ENCODE data around the gene SIX6.

The SIX6 gene

DNA sequence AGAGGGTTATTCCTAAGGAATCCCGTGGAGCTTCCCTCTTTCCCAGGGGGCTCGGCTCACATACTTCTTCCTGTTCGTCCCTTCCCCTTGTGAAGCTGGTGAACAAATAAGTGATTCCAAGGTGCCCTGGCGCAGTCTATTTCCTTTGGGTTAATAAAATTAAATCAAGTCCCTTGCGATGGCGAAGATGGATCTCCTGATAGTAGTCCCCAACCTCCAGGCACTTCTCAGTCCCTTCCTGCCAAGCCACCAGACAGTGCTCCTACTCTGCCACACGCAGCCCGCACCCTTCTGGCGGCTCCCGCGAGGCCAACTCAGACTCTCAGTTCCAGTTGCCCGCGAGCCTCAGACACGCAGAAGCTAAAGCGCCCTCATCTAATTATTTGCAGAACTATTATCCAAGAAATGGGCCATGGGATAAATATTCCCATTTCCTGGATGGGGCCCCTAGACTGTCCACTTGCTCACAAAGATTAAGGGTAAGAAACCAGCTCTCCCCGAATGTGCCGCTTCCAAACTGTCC, 2.4 kb upstream of the SIX6 start:
- Histone ChIP-seq H3K4me1 (ENCODE audit: control insufficient read depth, insufficient read depth, low read length) (peaks cover 6% of the 10 kb centered on the region; the same call in 1 of the 2 replicates), H3K36me3 (ENCODE audit: control insufficient read depth in 2 of 2, insufficient read depth in 1 of 2, low read length in 2 of 2) (no peaks in the 10 kb centered on the region), H3K4me3 (ENCODE audit: low read depth, low read length) (no peak overlapping the region), H3K9me3 (ENCODE audit: control insufficient read depth, insufficient read depth, low read depth, low read length) (no peaks in the 10 kb centered on the region), H3K27ac (ENCODE audit: extremely low read depth, low read depth, low read length) (no peak overlapping the region)
- POLR2A ChIA-PET = no interaction called here
- TF ChIP-seq ZNF621 (tag by site-specific recombination; IDR thresholded peaks at IDR 0.05) (no peak), MZF1 (tag by site-specific recombination; IDR thresholded peaks at IDR 0.05; ENCODE audit: borderline replicate concordance) (no peak), ZNF701 (tag by site-specific recombination; IDR thresholded peaks at IDR 0.05) (no peak), ZNF596 (tag by site-specific recombination; IDR thresholded peaks at IDR 0.05) (no peak), ZNF626 (tag by site-specific recombination; IDR thresholded peaks at IDR 0.05) (no peak), RBAK (tag by site-specific recombination; IDR thresholded peaks at IDR 0.05) (no peak), ZNF146 (tag by site-specific recombination; IDR thresholded peaks at IDR 0.05) (no peak), ZNF155 (tag by site-specific recombination; IDR thresholded peaks at IDR 0.05) (no peak), ZNF433 (tag by site-specific recombination; IDR thresholded peaks at IDR 0.05; ENCODE audit: low read depth) (no peak), SP2 (tag by site-specific recombination; IDR thresholded peaks at IDR 0.05) (no peak), ZBTB1 (tag by site-specific recombination; IDR thresholded peaks at IDR 0.05) (no peak), ZNF132 (tag by site-specific recombination; IDR thresholded peaks at IDR 0.05; ENCODE audit: borderline replicate concordance) (no peak), ZNF2 (tag by site-specific recombination; IDR thresholded peaks at IDR 0.05) (no peak), ZNF10 (tag by site-specific recombination; IDR thresholded peaks at IDR 0.05) (no peak)
- TF ChIP-seq, protein P1, sequence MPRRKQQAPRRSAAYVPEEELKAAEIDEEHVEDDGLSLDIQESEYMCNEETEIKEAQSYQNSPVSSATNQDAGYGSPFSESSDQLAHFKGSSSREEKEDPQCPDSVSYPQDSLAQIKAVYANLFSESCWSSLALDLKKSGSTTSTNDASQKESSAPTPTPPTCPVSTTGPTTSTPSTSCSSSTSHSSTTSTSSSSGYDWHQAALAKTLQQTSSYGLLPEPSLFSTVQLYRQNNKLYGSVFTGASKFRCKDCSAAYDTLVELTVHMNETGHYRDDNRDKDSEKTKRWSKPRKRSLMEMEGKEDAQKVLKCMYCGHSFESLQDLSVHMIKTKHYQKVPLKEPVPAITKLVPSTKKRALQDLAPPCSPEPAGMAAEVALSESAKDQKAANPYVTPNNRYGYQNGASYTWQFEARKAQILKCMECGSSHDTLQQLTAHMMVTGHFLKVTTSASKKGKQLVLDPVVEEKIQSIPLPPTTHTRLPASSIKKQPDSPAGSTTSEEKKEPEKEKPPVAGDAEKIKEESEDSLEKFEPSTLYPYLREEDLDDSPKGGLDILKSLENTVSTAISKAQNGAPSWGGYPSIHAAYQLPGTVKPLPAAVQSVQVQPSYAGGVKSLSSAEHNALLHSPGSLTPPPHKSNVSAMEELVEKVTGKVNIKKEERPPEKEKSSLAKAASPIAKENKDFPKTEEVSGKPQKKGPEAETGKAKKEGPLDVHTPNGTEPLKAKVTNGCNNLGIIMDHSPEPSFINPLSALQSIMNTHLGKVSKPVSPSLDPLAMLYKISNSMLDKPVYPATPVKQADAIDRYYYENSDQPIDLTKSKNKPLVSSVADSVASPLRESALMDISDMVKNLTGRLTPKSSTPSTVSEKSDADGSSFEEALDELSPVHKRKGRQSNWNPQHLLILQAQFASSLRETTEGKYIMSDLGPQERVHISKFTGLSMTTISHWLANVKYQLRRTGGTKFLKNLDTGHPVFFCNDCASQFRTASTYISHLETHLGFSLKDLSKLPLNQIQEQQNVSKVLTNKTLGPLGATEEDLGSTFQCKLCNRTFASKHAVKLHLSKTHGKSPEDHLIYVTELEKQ (tag by site-specific recombination; IDR thresholded peaks at IDR 0.05; ENCODE audit: borderline replicate concordance) = no peak
- TF ChIP-seq, protein P2, sequence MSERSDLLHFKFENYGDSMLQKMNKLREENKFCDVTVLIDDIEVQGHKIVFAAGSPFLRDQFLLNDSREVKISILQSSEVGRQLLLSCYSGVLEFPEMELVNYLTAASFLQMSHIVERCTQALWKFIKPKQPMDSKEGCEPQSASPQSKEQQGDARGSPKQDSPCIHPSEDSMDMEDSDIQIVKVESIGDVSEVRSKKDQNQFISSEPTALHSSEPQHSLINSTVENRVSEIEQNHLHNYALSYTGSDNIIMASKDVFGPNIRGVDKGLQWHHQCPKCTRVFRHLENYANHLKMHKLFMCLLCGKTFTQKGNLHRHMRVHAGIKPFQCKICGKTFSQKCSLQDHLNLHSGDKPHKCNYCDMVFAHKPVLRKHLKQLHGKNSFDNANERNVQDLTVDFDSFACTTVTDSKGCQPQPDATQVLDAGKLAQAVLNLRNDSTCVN (tag by site-specific recombination; optimal IDR thresholded peaks at IDR 0.05) = no peak
- TF ChIP-seq, protein P3, sequence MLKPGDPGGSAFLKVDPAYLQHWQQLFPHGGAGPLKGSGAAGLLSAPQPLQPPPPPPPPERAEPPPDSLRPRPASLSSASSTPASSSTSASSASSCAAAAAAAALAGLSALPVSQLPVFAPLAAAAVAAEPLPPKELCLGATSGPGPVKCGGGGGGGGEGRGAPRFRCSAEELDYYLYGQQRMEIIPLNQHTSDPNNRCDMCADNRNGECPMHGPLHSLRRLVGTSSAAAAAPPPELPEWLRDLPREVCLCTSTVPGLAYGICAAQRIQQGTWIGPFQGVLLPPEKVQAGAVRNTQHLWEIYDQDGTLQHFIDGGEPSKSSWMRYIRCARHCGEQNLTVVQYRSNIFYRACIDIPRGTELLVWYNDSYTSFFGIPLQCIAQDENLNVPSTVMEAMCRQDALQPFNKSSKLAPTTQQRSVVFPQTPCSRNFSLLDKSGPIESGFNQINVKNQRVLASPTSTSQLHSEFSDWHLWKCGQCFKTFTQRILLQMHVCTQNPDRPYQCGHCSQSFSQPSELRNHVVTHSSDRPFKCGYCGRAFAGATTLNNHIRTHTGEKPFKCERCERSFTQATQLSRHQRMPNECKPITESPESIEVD (tag by site-specific recombination; IDR thresholded peaks at IDR 0.05) = no peak
- TF ChIP-seq, protein P4, sequence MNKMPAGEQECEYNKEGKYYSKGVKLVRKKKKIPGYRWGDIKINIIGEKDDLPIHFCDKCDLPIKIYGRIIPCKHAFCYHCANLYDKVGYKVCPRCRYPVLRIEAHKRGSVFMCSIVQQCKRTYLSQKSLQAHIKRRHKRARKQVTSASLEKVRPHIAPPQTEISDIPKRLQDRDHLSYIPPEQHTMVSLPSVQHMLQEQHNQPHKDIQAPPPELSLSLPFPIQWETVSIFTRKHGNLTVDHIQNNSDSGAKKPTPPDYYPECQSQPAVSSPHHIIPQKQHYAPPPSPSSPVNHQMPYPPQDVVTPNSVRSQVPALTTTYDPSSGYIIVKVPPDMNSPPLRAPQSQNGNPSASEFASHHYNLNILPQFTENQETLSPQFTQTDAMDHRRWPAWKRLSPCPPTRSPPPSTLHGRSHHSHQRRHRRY (tag by site-specific recombination; IDR thresholded peaks at IDR 0.05) = no peak
- CTCF ChIA-PET = interaction anchor here (0.6 to 0.7 kb wide), 2 partner anchors 156 to 161 kb away, joined by 3 to 4 read pairs; no protein-coding TSS in a partner anchor

Measured in HEK293 (cell line).